ENCODE data around the gene THTPA. TPM values are rescaled to one million over a fixed set of nuclear protein-coding genes. Genes with fewer than 3 reads are reported as not detected.

The THTPA gene
- total and polyA plus RNA-seq, 2 of the 13 experiments (the other 11 are each of a cell fraction or from before 2014, with no cell fraction given), result 7.4 to 8.7 TPM

- no peak for TF ChIP-seq ZNF138 (CRISPR knock-in tag; IDR thresholded peaks at IDR 0.05; ENCODE audit: low read depth)
- TF ChIP-seq IKZF1 (IDR thresholded peaks at IDR 0.05), result peak; percentile 79; the same call in 1 of the 2 replicates
- no peak for TF ChIP-seq NFE2L1 (CRISPR knock-in tag; IDR thresholded peaks at IDR 0.05; ENCODE audit: borderline replicate concordance)
- TF ChIP-seq ZNF562 (CRISPR knock-in tag; IDR thresholded peaks at IDR 0.05; ENCODE audit: borderline replicate concordance), result 0 out of 2 replicates have a peak, but pooled peaks have one; percentile 37
- TF ChIP-seq, protein P1, sequence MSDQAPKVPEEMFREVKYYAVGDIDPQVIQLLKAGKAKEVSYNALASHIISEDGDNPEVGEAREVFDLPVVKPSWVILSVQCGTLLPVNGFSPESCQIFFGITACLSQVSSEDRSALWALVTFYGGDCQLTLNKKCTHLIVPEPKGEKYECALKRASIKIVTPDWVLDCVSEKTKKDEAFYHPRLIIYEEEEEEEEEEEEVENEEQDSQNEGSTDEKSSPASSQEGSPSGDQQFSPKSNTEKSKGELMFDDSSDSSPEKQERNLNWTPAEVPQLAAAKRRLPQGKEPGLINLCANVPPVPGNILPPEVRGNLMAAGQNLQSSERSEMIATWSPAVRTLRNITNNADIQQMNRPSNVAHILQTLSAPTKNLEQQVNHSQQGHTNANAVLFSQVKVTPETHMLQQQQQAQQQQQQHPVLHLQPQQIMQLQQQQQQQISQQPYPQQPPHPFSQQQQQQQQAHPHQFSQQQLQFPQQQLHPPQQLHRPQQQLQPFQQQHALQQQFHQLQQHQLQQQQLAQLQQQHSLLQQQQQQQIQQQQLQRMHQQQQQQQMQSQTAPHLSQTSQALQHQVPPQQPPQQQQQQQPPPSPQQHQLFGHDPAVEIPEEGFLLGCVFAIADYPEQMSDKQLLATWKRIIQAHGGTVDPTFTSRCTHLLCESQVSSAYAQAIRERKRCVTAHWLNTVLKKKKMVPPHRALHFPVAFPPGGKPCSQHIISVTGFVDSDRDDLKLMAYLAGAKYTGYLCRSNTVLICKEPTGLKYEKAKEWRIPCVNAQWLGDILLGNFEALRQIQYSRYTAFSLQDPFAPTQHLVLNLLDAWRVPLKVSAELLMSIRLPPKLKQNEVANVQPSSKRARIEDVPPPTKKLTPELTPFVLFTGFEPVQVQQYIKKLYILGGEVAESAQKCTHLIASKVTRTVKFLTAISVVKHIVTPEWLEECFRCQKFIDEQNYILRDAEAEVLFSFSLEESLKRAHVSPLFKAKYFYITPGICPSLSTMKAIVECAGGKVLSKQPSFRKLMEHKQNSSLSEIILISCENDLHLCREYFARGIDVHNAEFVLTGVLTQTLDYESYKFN (CRISPR knock-in tag; conservative IDR thresholded peaks at IDR 0.05), result peak; percentile 41; the same call in 1 of the 2 replicates
- no peak for TF ChIP-seq RAD51 (IDR thresholded peaks at IDR 0.05; ENCODE audit: borderline replicate concordance)
- TF ChIP-seq MYNN (CRISPR knock-in tag; IDR thresholded peaks at IDR 0.05; ENCODE audit: low read depth), result no peak
- TF ChIP-seq ZNF550 (CRISPR knock-in tag; IDR thresholded peaks at IDR 0.05; ENCODE audit: borderline replicate concordance), result no peak
- no peak for TF ChIP-seq ZNF841 (CRISPR knock-in tag; IDR thresholded peaks at IDR 0.05; ENCODE audit: borderline replicate concordance)
- TF ChIP-seq MBD4 (IDR thresholded peaks at IDR 0.05; ENCODE audit: borderline replicate concordance, low read length), result no peak
- no peak for TF ChIP-seq NFAT5 (CRISPR knock-in tag; IDR thresholded peaks at IDR 0.05)
- no peak for TF ChIP-seq HNRNPLL (IDR thresholded peaks at IDR 0.05; ENCODE audit: low read depth, low read length, poor library complexity, severe bottlenecking)
- TF ChIP-seq ADNP (CRISPR knock-in tag; IDR thresholded peaks at IDR 0.05), result no peak
- TF ChIP-seq, protein P2, sequence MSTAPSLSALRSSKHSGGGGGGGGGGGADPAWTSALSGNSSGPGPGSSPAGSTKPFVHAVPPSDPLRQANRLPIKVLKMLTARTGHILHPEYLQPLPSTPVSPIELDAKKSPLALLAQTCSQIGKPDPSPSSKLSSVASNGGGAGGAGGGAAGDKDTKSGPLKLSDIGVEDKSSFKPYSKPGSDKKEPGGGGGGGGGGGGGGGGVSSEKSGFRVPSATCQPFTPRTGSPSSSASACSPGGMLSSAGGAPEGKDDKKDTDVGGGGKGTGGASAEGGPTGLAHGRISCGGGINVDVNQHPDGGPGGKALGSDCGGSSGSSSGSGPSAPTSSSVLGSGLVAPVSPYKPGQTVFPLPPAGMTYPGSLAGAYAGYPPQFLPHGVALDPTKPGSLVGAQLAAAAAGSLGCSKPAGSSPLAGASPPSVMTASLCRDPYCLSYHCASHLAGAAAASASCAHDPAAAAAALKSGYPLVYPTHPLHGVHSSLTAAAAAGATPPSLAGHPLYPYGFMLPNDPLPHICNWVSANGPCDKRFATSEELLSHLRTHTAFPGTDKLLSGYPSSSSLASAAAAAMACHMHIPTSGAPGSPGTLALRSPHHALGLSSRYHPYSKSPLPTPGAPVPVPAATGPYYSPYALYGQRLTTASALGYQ (CRISPR knock-in tag; IDR thresholded peaks at IDR 0.05), result no peak
- TF ChIP-seq GRHL1 (CRISPR knock-in tag; conservative IDR thresholded peaks at IDR 0.05), result no peak
- TF ChIP-seq POGZ (CRISPR knock-in tag; IDR thresholded peaks at IDR 0.05), result no peak
These were observed 11.3 kb upstream of the THTPA start (continued) for GRCh38 chr14:23544511-23545447.

Measured in HepG2 (cell line).